ENCODE results near the gene EHMT1. TPM values are rescaled to one million over a fixed set of nuclear protein-coding genes. Genes with fewer than 3 reads are reported as not detected.

Gene EHMT1
- total and polyA plus RNA-seq, 8 donors: 29.9 to 51.1 (median 32.6) TPM

DNA sequence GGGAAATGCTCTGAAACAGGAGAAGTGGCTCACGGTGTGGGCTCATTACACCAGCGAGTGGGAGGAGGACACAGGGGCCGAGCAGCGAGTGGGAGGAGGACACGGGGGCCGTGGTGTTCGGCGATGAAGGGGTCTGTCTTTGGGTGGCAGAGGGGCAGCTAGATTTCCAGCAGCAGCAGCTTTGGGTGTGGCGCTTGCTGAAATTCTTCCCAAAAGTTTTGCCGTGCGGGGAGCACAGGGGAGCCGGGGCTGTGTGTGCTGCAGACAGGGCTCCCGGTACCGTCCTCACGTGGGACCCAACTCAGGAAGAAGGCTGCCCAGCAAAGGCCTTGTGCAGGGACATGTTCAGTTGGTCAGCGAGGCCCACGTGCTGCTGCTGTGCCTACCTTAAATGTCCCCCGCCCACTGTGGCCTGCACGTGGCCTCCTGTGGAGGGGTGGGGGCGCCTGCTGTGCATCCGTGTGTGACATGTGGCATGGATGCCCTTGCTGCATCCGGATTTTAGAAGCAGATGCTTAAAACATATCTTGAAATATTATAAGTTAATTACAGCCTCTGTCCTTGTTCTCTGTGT is 134.5 kb downstream of the EHMT1 start:
- FAIRE-seq: no peak
- no peak for DNase-seq
- WGBS, 2 donors: 95 to 97% methylated on average over 22 of the region's 22 CpGs
- Histone ChIP-seq H3K27me3 (no peaks in the 10 kb centered on the region), H3K4me3 (no peak overlapping the region), H3K27ac (no peak overlapping the region), H3K9me3 (no peaks in the 10 kb centered on the region), H3K4me1 (no peaks in the 10 kb centered on the region), H3K36me3 (peaks cover 0 to 13% (median 5%) of the 10 kb centered on the region in 3 donors)
- ATAC-seq: no peak
- intact Hi-C loops (cut with DNase I): no loop called here
- TF ChIP-seq, protein P1, sequence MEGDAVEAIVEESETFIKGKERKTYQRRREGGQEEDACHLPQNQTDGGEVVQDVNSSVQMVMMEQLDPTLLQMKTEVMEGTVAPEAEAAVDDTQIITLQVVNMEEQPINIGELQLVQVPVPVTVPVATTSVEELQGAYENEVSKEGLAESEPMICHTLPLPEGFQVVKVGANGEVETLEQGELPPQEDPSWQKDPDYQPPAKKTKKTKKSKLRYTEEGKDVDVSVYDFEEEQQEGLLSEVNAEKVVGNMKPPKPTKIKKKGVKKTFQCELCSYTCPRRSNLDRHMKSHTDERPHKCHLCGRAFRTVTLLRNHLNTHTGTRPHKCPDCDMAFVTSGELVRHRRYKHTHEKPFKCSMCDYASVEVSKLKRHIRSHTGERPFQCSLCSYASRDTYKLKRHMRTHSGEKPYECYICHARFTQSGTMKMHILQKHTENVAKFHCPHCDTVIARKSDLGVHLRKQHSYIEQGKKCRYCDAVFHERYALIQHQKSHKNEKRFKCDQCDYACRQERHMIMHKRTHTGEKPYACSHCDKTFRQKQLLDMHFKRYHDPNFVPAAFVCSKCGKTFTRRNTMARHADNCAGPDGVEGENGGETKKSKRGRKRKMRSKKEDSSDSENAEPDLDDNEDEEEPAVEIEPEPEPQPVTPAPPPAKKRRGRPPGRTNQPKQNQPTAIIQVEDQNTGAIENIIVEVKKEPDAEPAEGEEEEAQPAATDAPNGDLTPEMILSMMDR (IDR thresholded peaks at IDR 0.05): no peak

DNA sequence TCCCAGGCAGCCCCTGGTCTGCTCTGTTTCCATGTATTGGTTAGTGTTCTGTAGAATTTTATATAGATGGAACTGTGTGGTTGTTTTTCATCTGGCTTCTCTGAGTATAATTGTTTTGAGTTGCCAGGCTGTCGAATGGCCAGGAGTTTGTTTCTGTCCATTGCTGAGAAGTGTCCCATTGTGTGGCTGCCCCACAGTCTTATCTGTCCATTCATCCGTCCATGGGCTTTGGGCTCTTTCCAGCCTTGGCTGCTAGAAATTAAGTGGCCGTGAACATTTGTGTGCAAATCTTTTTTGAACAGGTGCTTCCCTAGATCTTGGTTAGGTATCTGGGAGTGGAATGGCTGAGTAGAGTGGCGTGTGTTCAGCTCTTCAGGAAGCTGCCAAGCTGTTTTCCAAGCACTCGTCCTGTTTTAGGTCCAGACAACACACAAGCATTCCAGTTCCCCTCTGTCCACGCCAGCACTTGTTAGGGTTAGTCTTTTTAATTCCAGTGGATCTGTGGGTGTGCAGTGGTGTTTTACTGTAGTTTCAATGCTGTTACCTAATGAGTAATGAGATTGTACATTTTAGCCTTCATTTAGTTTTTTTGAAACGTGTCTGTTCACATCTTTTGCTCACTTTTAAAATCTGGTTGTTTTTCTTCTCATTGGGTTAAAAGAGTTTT is 136.6 kb downstream of the EHMT1 start:
- peaks cover 0 to 27% (median 10%) of the 10 kb centered on the region in 3 donors for H3K36me3 ChIP-seq
- WGBS, 2 donors: 91 to 93% methylated on average over 7 of the region's 7 CpGs
- no peak for FAIRE-seq

DNA sequence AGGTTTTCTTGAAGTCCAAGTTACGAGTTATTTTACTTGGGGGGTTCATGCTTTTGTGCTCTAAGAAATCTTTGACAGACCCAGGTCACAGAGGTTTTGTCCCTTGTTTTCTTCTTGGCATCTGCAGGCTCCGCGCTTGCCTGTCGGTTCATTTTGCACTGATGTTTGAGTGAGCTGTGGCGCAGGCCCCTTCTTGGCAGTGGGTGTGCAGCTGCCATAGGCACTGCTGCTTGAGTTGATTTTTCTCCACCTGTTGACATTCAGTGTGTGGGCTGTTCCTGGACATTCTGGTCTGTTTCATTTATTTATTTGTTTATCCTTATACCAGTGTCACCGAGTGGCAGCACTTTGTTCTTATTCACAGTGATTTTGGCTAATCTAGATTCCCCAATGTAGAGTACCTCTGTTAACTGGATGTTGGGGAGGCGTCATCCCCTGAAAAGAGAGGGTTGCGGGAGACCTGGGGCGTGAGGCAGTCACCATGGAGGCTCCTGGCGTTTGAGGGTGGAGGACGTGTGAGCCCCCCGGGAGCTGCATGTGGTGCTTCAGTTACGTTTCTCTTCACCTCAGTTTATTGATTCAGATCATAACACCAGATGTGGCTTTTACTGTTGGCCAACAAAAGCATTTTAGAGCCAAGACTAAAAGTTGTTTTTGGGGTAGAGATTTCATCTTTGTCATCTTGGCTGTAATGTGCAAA is 137.4 kb downstream of the EHMT1 start:
- ATAC-seq (no peak), DNase-seq (no peak), FAIRE-seq (no peak)
- Histone ChIP-seq H3K4me3 (no peak overlapping the region), H3K36me3 (peaks cover 0 to 29% (median 10%) of the 10 kb centered on the region in 3 donors), H3K9me3 (no peaks in the 10 kb centered on the region), H3K27me3 (no peaks in the 10 kb centered on the region), H3K4me1 (no peaks in the 10 kb centered on the region), H3K27ac (peak overlapping the region in 1 of 4 donors; percentile 24)
- TF ChIP-seq, protein P1 (IDR thresholded peaks at IDR 0.05): no peak
- 94 to 95% methylated on average over 13 of the region's 13 CpGs for WGBS, 2 donors
- intact Hi-C loops (cut with DNase I): no loop called here

More for the DNA sequence above, 136.6 kb downstream of the EHMT1 start:
- no peaks in the 10 kb centered on the region for H3K4me1 ChIP-seq
- H3K27ac ChIP-seq: no peak overlapping the region
- no peaks in the 10 kb centered on the region for H3K9me3 ChIP-seq
- ATAC-seq: no peak
- H3K27me3 ChIP-seq: no peaks in the 10 kb centered on the region
- DNase-seq: no peak
- no peak overlapping the region for H3K4me3 ChIP-seq
- TF ChIP-seq, protein P1 (IDR thresholded peaks at IDR 0.05): no peak
- intact Hi-C loops (cut with DNase I): no loop called here

DNA sequence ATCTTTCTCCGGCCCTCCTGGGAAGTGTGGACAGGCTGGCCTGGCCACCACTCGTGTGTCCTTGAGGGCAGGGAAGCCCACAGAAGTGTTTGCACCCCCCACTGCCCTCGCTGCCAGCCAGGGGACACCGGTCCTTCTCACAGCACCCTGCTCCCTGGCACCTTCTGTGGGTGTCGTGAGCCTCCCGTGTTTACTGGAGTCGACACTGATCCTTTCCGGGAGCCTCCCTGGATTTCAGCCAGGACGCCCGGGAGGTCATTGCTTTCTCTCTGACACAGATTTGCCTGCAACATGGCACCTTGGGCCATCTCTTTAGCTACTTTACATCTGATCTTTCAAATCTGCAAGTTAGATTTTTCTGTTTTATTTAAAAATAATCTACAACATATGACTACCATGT is 138.3 kb downstream of the EHMT1 start:
- TF ChIP-seq, protein P1 (IDR thresholded peaks at IDR 0.05): no peak
- peak in 2 of 6 donors; percentile 27 to 29 for DNase-seq
- Histone ChIP-seq H3K36me3 (peaks cover 0 to 29% (median 10%) of the 10 kb centered on the region in 3 donors), H3K9me3 (no peaks in the 10 kb centered on the region), H3K4me3 (no peak overlapping the region), H3K27me3 (no peaks in the 10 kb centered on the region), H3K27ac (peak overlapping the region in 1 of 4 donors; percentile 24), H3K4me1 (no peaks in the 10 kb centered on the region)
- peak in 2 of 4 donors; percentile 70 to 71 for ATAC-seq
- intact Hi-C loops (cut with DNase I): no loop called here
- WGBS, 2 donors: 68 to 74% methylated on average over 10 of the region's 10 CpGs
- FAIRE-seq: no peak
